Dedifferentiated amniotic fluid mesenchymal stem cell (primary cell): ENCODE measurements around the gene OR10X1.

ENCODE experiments used
- DNase-seq: peaks from one replicate; pipeline ENCODE4 v3.0.0-alpha.2; 2016; ENCODE audit errors: extremely low spot score

Gene OR10X1

GRCh38 chr1:158579733-158580132 is at the start of gene OR10X1:
OR10X1 (minus strand) TSS chr1:158579899; CDS start chr1:158579899, 0 bp downstream.
- no peak for DNase-seq

DNA sequence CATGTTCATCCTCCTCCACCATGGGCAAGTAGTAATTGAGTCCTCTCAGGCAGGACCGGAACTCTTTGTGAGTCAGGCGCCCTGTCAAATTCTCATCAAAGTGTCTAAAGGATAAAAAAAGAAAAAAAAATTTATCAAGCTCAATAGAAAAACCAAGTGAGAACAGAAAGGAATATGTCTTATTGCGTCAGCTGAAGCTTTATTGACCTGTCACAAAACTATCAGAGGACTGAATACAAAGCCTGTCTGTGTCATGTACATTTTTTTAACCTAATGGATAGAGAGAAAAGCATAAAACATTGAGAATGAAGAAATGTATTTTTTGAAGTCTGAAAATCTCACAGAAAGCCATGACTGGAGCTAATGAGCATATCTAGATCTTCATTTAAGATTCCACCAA is 34.1 kb upstream of the OR10X1 start:
- DNase-seq = no peak

DNA sequence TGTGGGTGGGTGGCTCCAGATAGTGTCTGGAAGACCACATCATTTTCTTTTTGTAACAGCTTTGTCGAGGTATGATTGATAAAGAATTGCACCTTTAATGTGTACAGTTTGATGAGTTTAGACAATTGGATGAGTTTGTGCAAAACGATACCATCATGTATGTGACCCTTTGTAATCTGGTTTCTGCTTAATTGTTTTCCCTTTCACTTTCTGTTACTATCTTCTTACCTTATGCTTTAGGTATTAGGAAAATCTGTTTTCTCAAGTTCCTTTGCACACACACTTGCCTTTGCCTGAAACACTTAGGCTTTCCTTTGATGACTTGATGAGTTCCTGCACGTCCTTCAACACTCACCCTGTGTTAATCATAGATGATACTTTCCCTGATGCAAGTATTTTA is 32.2 kb upstream of the OR10X1 start:
- DNase-seq = no peak

DNA sequence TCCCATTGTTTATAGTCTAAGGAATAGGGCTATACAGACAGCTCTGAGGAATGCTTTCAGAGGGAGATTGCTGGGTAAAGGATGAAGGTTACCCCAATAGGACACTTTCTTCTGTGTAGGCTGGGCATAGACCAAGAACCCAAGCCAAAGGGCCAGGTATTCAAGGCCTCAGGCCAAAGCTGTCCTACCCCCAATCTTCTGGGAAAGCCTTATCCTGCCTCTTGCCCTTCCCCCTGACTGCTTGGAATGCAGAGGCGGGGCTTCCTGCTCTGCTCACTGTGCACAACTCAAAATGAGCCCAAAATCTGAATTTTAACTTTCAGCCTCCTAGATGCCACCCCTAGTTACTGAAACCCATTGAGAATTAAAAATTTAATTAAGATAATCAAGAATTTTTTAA is 27.6 kb upstream of the OR10X1 start:
- DNase-seq = no peak

DNA sequence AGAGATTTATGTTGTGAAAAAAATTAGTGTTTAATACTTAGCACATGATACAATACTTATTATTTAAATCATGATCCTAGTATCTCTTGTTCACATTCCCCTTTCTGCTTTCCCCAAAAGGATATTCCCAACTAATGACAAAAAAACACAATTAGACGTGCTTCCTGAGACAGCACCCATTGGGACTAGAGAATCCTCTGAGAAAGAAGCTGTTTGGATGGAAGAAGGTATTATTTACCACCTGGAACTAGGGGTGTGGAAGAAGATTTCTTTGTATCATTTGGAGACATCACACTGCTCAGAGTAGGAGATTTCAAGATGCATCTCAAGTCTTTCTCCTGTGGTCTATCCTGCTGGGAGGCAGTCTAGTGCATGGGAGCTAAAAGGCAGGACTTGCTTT is 25.3 kb upstream of the OR10X1 start, which contains the start of gene OR10Z1:
OR10Z1 (plus strand) TSS at position 301 of the 400 bp plus-strand sequence. CDS start 1,171 bp downstream, outside the sequence.
- DNase-seq = no peak

DNA sequence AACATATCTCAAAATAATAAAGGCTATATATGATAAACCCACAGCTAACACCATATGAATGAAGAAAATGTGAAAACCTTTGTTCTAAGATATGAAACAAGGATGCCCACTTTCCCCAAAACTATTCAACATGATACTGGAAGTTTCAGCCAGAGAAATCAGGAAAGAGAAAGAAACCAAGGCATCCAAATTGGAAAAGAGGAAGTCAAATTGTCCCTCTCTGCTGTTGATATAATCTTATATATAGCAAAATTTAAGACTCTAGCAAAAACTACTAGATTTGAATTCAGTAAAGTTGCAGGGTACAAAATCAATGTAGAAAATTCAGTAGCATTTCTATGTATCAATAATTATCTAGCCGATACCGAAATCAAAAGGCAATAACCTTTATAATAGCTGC is 21.0 kb upstream of the OR10X1 start:
- DNase-seq = no peak

- DNase-seq = no peak
Measured at GRCh38 chr1:158586942-158587341, 7.2 kb upstream of the OR10X1 start.

DNA sequence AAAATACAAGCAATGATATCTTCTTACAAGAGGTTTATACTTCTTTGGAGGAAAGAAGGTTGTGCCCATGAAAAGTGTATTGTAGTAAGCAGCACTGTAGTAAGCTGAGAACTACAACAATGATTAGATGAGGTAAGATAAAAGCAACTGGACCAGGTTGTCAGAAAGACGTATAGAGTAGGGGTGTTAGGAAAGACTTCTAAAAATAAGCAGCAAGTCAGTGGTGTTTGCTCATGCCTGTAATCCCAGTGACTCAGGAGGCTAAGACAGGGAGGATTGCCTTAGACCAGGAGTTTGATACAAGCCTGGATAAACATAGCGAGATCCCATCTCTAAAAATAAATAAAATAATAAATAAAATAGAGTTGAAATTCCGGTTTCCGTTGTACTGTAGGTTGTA is 4.3 kb upstream of the OR10X1 start:
- no peak for DNase-seq

DNA sequence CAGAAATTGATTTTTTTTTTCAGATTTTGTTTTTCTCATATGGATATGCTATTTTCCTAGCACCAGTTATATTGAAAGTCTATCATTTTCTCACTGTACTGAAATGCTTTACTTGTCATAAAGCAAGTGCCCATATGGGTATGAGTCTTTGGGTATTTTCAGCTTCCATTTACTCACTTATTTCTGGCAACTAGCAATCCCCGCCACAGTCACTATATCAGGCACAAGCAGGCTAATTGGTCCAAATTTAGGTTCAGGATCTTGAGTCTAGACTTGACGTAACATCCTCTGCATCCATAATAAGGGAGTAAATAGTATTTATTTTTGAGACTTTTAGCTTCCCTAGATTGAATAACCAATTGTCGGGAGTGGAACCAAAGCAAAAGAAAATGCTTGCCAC is 2.1 kb downstream of the OR10X1 start:
- no peak for DNase-seq

DNA sequence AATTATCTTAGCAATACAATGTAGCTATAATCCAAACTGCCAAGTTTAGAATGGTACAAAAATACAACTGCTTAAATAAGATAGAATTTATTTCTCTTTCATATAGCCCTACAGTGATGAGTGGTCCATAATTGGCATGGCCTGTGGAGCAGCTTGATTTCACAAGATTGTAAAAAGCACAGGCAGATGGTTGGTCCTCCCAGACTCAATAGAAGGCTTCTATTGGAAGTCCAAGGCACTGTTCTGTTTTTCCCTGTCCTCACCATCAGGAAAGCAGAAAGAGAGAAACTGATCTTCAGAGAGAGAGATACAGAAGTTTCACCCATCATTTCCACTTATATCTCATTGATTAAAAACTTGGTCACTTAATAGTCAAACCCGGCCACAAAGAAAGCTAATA is 7.5 kb downstream of the OR10X1 start:
- DNase-seq = no peak

GRCh38 chr1:158570480-158570879 is 9.2 kb downstream of the OR10X1 start, which contains the start of gene OR6P1:
OR6P1 (minus strand) TSS chr1:158570580; CDS start chr1:158563604, 6,976 bp downstream.
- DNase-seq = no peak

GRCh38 chr1:158564608-158565007 is 15.1 kb downstream of the OR10X1 start:
- no peak for DNase-seq

DNA sequence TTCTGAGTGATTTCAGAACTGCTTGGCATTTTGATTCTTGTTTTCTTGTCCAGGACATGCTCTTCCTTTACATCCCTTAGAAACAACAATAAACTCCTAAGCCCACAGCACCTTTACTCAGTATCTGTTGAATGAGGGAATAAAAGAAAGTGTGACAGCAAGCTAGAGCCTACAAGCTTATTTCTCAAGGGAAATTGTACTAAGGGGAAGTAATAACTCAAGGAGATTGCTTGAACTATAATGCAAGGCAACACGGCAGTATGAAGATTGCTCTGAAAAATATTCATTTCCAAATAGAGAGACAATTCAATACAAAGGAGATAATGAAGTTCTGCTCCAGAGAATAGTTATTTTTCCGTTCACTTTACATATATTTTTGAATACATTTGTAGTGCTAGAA is 15.8 kb downstream of the OR10X1 start:
- DNase-seq = no peak

GRCh38 chr1:158559696-158560095 is 20.0 kb downstream of the OR10X1 start:
- DNase-seq = no peak

DNA sequence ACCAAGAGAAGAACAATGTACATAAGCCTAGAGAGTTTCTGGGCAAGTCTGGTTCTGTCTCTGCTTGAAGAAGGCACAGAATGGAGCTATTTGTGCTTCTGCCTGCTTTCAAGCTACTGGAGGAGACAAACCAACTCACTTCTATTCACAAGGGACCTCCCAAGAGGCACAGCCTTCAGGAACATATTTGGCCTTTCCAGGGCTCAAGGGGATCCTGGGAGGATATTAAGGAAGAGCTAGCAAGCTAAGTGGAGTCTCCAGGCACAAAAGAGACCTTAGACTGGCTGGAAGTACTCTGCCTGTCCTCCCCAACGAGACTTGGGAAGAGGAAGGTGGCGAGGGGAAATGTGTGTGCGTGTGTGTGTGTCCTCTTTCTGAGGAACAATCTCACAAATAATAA is 25.3 kb downstream of the OR10X1 start, which contains the start of gene OR6Y1:
OR6Y1 (minus strand) TSS at position 54 of the 400 bp plus-strand sequence. CDS start 6,300 bp downstream, outside the sequence.
- no peak for DNase-seq

DNA sequence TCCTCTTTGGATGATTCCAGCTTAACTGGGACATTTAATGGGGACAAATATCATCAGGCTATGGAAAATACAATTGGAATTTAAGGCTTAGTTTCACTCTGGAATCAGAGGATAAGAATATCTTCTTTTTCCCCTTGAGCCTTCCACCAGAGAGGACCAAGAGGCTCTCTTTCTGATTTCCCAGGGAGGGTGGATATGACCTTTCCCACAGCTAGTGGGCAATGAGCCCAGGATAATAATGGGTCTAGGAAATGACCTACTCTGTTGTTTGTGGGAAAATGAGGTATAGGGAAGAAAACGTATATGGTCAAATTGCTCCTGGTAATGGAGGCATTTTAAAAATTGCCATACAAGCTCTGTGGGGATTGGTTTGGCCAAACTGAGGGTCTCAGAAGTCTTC is 27.4 kb downstream of the OR10X1 start:
- DNase-seq = no peak

GRCh38 chr1:158547533-158547932 is 32.2 kb downstream of the OR10X1 start:
- DNase-seq = no peak

- no peak for DNase-seq
Measured at GRCh38 chr1:158537609-158538008, 42.1 kb downstream of the OR10X1 start.

- DNase-seq = no peak
Measured at GRCh38 chr1:158534496-158534895, 45.2 kb downstream of the OR10X1 start.
